ENCODE measurements around the gene CNTFR. TPM values are rescaled to one million over a fixed set of nuclear protein-coding genes. Genes with fewer than 3 reads are reported as not detected.

Gene CNTFR
- total RNA-seq, 1 donor from 2014 or later = 112 TPM

DNA sequence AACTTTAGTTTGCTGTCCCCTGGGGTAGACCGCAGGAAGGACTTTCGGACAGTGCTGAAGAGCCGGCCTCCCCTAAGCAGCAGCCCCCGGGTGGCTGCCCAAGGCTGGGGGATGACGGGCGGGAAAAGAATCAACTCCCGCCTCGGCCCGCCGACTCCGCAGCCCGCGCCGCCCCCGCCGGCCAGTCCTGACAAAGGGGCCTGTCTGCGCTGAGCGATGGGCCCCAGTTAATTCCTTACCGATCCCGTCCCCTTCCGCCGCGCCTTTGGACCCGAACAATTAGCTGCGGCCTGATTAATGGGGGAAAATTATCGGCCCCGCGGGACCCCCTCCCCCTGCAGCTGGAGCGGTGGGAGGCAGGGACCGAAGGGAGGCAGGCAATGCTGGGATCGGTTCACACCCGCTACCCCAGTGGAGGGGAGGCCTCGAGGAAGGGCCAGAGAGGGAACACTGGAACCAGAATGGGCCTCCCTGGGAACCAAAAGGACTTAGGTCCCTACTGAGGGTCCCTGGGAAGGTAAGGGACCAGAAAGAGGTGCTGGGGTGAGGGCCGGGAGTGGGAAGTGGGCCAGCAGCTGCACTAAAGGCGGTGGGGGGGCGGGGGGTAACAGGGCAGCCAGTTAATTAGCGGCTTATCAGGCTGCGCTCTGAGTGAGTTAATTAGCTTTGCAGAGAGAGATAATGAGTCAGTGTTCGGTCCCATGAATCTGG lies 35.1 kb upstream of the CNTFR start:
- Mint-ChIP-seq H3K36me3 (ENCODE audit: low read depth) (no peaks in the 10 kb centered on the region), H3K27ac (ENCODE audit: unreplicated experiment) (peak overlapping the region; percentile 27), H3K4me1 (peaks cover 25% of the 10 kb centered on the region), H3K9me3 (peaks cover 2% of the 10 kb centered on the region), H3K4me3 (no peak overlapping the region), H3K27me3 (ENCODE audit: low read depth) (peaks cover 58% of the 10 kb centered on the region)
- no peak for DNase-seq (ENCODE audit: low read depth, low spot score)
- TF ChIP-seq, protein P1, sequence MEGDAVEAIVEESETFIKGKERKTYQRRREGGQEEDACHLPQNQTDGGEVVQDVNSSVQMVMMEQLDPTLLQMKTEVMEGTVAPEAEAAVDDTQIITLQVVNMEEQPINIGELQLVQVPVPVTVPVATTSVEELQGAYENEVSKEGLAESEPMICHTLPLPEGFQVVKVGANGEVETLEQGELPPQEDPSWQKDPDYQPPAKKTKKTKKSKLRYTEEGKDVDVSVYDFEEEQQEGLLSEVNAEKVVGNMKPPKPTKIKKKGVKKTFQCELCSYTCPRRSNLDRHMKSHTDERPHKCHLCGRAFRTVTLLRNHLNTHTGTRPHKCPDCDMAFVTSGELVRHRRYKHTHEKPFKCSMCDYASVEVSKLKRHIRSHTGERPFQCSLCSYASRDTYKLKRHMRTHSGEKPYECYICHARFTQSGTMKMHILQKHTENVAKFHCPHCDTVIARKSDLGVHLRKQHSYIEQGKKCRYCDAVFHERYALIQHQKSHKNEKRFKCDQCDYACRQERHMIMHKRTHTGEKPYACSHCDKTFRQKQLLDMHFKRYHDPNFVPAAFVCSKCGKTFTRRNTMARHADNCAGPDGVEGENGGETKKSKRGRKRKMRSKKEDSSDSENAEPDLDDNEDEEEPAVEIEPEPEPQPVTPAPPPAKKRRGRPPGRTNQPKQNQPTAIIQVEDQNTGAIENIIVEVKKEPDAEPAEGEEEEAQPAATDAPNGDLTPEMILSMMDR (conservative IDR thresholded peaks at IDR 0.05) = no peak

DNA sequence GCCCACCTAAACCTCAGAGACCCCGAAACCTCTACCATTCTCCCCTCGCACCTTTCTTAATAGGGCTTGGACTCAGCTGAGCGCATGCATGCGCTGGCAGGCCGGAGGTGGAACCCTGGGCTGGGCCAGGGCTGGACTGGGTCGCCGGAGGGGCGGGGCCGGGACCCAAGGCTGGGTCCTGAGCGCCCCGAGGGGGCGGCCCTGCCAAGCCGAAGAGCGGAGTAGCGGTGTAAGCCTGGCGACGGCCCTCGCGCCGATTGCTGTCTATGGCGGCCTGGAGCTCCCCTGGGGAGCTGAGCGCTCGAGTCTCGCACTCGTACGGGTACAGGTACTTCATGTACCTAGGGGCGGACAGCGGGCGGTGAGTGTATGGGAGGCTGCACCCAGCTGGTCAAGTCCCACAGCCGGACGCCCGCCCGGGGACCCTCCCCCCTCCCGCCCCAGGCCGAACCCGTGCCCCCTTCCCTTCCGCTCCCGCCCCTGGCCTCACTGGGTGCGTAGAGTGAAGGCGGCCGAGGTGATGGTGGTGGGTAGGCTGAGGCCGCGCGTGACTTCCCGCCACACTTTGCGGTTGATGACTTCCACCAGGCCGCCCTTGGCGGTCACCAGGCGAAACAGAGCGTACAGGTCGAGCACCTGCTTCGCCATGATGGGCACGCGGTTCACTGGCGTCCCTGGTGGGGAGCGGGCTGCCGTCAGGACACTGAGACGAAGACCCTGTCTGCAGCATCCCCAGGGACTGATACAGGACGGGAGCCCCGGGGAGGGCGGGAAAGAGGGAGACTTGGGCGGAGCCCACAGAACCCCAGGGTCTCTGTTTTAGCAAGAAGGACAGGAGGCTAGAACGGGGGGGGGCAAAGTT lies 34.1 kb upstream of the CNTFR start:
- Mint-ChIP-seq H3K9me3 (peaks cover 2% of the 10 kb centered on the region), H3K27me3 (ENCODE audit: low read depth) (peaks cover 50% of the 10 kb centered on the region), H3K27ac (ENCODE audit: unreplicated experiment) (no peak overlapping the region), H3K4me1 (peaks cover 26% of the 10 kb centered on the region), H3K4me3 (peak overlapping the region; percentile 78), H3K36me3 (ENCODE audit: low read depth) (no peaks in the 10 kb centered on the region)
- DNase-seq (ENCODE audit: low read depth, low spot score) = no peak
- TF ChIP-seq, protein P1 (conservative IDR thresholded peaks at IDR 0.05) = no peak

DNA sequence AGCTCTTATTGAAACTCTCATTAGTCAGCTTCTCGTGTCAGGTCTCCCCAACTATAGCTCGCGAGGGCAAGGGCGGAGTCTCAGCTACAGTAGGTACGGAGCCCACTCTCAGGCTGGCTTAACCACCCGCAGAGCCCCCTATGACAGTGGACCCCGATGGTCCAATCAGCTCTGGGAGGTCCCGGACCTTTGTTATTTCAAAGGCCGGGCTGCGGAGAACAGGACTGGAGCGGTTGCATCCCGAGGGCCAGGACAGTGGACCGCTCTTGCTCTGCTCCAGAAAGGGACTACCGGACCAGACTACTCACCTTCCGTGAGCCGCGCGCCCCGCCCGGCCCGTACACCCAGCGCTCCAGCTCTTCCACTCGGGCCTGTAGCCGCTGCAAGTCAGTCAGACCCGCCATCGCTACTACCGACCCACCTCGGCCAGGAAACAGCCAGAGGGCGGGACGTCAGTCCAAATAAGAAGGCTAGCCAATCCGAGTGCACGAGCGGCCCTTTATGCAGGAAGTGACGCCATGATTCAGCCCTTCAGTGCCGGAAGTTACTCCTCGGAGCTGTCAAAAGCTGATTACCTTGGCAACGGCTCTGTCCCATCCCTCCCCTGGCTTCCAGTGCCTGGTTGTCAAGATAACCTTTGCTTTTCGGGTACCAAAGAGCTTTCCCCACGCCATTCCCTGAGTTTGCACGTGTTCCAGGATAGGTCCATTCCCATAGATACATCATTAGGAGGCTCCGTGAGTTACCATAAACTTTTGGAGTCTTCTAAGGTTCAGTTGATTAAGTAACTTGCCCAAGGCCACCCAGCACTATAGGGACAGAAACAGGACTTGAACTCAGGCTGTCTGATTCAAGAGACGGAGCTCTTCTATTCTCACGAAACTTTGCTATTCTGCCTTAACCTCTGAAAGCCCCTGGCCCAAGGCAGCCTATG lies 30.8 kb upstream of the CNTFR start, which contains the start of gene DCTN3:
Gene DCTN3 (minus strand): TSS at position 435 of the 934 bp plus-strand sequence. CDS start 31 bp downstream, at position 404.
- H3K9me3 Mint-ChIP-seq = peaks cover 2% of the 10 kb centered on the region
- H3K4me1 Mint-ChIP-seq = peaks cover 18% of the 10 kb centered on the region
- H3K4me3 Mint-ChIP-seq = peak within 1 kb of the TSS; percentile 96
- TF ChIP-seq, protein P1 (conservative IDR thresholded peaks at IDR 0.05) = no peak
- DNase-seq (ENCODE audit: low read depth, low spot score) = peak; percentile 81
- H3K27me3 Mint-ChIP-seq (ENCODE audit: low read depth) = peaks cover 18% of the 10 kb centered on the region
- no peaks in the 10 kb centered on the region for H3K36me3 Mint-ChIP-seq (ENCODE audit: low read depth)
- peak within 1 kb of the TSS; percentile 61 for H3K27ac Mint-ChIP-seq (ENCODE audit: unreplicated experiment)

DNA sequence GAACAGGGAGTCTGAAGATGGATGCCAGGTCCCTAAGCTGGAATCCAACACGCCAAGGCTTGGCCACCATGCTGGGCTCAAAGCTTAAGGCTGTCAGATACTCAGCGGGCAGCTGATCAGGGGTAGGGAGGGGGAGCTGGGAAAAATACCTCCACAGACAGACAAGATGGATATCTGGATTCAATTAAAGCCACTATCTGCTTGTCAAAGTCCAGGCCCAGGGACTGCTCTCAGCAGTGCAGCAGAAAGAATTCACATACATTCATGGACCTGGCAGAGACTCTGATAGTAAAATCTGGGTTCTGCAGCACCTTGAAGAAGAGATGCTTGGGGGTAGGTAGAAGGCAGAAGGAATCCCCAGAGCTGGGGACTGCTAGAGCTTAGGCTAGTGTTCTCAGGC lies 25.6 kb upstream of the CNTFR start:
- no peak for DNase-seq (ENCODE audit: low read depth, low spot score)
- Mint-ChIP-seq H3K27me3 (ENCODE audit: low read depth) (no peaks in the 10 kb centered on the region), H3K27ac (ENCODE audit: unreplicated experiment) (no peak overlapping the region), H3K4me1 (peaks cover 36% of the 10 kb centered on the region), H3K9me3 (no peaks in the 10 kb centered on the region), H3K4me3 (peak overlapping the region; percentile 56), H3K36me3 (ENCODE audit: low read depth) (no peaks in the 10 kb centered on the region)
- TF ChIP-seq, protein P1 (conservative IDR thresholded peaks at IDR 0.05) = no peak
